GM12892 (cell line): ENCODE results near the gene SNRPB2.

Experiments used
- DNase-seq: peaks from one replicate; pipeline ENCODE4 v3.0.0; 2011; ENCODE audit not compliant: insufficient read length
- FAIRE-seq: peaks from 2 replicates; lab custom pipeline; 2011; peaks lifted over from hg19 to GRCh38; lab: Jason Lieb, UNC
- POLR2A ChIP-seq: IDR thresholded peaks from 2 replicates; pipeline ENCODE4 v1.6.1; 2011; ENCODE audit warnings: low read depth, low read length, control low read depth
- POLR2AphosphoS5 ChIP-seq: IDR thresholded peaks from 2 replicates; pipeline ENCODE4 v1.6.1; 2011; ENCODE audit warnings: low read depth, low read length, control low read depth
- TAF1 ChIP-seq: IDR thresholded peaks from 2 replicates; pipeline ENCODE4 v1.6.1; 2011; ENCODE audit warnings: low read depth, mild to moderate bottlenecking, control low read depth, low read length, borderline replicate concordance

Gene SNRPB2

GRCh38 chr20:16744178-16744807 is 14.5 kb downstream of the SNRPB2 start:
- TF ChIP-seq TAF1 (no peak), POLR2AphosphoS5 (no peak), POLR2A (no peak)
- DNase-seq = no peak
- no peak for FAIRE-seq

DNA sequence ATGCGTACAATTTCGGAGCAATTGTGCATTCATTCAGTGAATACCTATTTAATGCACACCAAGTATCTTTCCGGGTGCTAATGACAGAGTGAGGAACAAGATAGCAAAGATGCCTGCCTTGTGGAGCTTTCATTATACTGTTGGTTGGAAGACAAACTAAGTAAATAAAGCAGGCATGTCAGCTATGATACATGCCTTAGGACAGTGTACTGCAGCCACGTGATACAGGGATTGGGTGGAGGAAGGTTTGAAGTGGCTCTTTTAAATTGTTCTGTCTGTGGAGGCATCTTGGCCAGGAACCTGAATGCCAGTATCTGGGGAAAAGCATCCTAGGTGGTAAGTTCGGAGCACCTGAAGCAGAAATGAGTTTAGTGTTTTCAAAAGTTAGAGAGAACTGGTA is 15.4 kb downstream of the SNRPB2 start:
- TF ChIP-seq TAF1 (no peak), POLR2AphosphoS5 (no peak), POLR2A (no peak)
- DNase-seq (no peak), FAIRE-seq (no peak)

GRCh38 chr20:16747291-16747811 is 17.5 kb downstream of the SNRPB2 start:
- no peak for DNase-seq
- FAIRE-seq = no peak
- TF ChIP-seq POLR2AphosphoS5 (no peak), TAF1 (no peak), POLR2A (no peak)

DNA sequence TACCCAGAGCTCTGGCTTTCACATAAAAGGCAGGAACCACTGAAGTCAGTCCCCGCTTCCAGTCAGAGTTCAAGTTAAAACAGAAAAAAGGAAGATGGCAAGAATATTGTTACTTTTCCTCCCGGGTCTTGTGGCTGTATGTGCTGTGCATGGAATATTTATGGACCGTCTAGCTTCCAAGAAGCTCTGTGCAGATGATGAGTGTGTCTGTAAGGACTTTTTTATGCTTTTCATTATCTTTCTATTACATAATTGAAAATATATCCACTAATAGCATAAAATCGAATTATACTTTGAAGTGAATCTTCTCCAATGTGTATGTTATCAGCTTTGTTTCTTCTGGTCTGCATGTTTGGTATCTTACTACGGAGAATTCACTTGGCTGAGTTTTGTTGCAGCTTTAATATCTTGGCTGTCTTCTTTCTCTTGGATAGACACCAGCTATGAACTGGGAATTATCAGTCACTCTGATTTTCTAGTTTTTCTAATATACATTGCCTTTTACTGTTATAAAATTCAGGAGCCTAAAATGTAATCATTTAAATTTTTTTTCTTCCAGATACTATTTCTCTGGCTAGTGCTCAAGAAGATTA is 18.6 kb downstream of the SNRPB2 start, which contains the start of gene OTOR:
Gene OTOR (plus strand): TSS at position 51 of the 593 bp plus-strand sequence. CDS start 44 bp downstream, at position 95.
- no peak for FAIRE-seq
- DNase-seq = no peak
- TF ChIP-seq POLR2A = no peak

DNA sequence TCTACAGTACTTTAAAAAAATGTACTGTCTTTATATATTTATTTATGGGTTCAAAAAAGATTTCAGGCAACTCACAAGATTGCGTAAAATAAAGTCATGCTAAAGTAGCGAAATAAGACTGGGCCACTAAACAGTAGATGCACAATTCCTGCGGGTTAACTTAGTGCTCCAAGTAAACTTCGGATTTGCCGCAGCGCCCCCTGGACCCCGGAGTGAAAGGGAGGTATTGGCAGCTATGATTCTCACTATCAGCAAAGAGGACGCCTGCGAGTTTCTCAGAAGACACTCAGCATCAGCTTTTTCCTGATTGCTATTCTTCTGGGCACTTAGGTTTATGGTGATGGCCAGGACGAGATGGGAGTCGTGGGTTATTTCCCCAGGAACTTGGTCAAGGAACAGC is 19.7 kb downstream of the SNRPB2 start:
- FAIRE-seq = no peak

DNA sequence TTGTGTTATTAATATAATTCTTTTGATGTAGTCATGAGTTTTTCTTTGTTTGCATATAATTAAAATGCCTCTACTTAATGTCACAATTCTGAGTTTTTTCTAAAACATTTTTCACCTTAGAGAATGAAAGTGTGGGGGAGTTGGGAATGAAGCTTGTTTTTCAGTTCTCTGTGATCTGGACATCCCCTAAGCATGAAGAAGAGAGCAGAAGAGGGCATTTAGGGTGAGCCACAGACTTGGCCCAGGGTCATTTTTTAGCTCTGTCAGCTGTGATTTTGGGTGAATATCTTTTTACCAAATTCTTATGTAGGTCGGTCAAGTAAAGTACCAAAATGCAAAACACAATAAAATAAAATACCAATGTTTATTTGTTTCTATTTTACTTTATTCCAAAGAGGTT is 22.3 kb downstream of the SNRPB2 start:
- TF ChIP-seq TAF1 = no peak
- TF ChIP-seq POLR2A = no peak
- TF ChIP-seq POLR2AphosphoS5 = no peak
- DNase-seq (no peak), FAIRE-seq (no peak)

More for the DNA sequence above, 19.7 kb downstream of the SNRPB2 start:
- TF ChIP-seq POLR2AphosphoS5 = no peak
- TF ChIP-seq TAF1 = no peak
- no peak for TF ChIP-seq POLR2A
- no peak for DNase-seq

DNA sequence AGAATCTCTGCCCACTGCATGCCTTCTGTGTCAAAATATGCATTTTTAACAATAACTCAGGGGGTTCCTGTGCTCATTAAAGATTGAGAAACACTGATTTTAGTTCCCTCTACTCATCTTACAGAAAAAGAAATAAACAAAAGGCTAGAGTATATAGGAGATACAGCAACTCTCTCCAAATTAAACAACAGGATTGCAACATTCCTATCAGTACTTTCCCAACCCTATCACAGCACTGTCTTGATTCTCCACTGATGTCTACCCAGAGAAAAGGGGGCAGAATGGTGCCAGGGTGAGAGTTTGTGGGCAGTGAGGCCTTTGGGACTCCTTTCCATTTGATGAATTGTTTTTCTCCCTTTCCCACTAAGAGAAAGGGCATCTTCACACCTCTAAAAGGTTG is 23.1 kb downstream of the SNRPB2 start:
- TF ChIP-seq POLR2AphosphoS5 = no peak
- no peak for TF ChIP-seq POLR2A
- no peak for TF ChIP-seq TAF1
- FAIRE-seq = no peak
- no peak for DNase-seq

- no peak for FAIRE-seq
- TF ChIP-seq POLR2AphosphoS5 = no peak
- TF ChIP-seq POLR2A = no peak
- TF ChIP-seq TAF1 = no peak
- DNase-seq = no peak
Observed at GRCh38 chr20:16758454-16759180, 28.8 kb downstream of the SNRPB2 start.

DNA sequence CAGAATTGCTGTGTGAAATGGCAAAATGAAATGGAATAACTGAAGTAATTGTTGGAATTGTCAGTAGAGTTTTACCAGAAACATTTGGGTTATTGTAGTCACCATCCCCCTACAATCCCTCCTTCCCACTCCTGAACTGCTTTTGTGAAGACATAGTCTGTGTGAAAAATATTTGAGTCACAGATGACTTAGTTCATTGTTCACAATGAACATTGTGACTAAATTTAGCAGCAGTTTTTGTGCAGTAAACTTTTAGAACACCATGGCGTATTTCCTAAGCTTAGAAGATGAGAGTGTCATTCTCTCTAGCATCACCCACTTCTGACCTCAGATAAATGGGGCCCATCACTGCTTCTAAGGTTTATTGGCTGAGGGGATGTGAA is 29.3 kb downstream of the SNRPB2 start:
- DNase-seq (no peak), FAIRE-seq (peak; percentile 24)
- TF ChIP-seq POLR2A (no peak), TAF1 (no peak)

DNA sequence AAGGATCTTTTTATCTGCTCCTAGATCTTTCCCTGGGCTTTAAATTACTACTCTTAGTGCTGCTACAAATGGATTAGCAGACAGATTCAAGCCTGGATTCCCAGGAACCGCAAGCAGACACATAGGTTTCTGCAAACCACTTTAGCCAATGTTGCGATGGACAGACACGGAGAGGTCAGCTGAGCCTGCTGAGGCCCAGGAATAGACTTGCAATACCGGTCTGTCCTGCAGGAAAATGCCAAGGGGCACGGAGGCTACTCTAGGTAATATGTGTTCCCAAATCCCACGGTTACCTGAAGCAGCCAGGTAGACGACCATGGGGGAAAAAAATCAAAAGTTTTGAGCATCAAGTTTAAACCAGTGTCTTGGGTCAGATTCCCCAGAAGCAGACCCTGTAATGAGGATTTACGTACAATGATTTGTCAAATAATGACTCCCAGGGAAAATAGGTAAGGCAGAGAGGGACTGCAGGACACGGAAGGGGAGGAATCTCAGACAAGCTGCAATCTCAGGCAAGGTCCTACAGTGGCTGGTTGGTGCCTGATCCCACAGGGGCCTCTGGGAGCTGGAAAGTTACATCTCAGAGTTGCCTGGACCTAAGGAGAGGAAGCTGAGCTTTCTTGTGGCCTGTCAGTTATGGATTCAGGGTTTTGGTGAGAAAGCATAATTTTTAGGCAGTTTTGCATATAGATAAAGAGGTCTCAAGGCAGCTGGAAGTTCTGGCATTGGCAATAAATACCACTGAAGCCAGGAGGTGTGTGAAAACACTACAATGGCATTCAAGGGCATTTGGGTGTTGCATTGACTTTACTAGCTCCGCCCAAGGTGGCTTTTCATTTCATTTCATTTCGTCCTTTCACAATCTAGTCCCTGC is 30.8 kb downstream of the SNRPB2 start:
- peak; percentile 14 for FAIRE-seq
- no peak for TF ChIP-seq POLR2AphosphoS5
- no peak for TF ChIP-seq TAF1
- no peak for TF ChIP-seq POLR2A
- no peak for DNase-seq

- FAIRE-seq (peak; percentile 27), DNase-seq (no peak)
- TF ChIP-seq POLR2A = no peak
- TF ChIP-seq TAF1 = no peak
- no peak for TF ChIP-seq POLR2AphosphoS5
Observed at GRCh38 chr20:16761305-16761829, 31.5 kb downstream of the SNRPB2 start.
